IMR-90 (cell line): Measurements from ENCODE around the gene GPR15LG. TPM values are rescaled to one million over a fixed set of nuclear protein-coding genes. Genes with fewer than 3 reads are reported as not detected.

Experiments
- ATAC-seq: fragments of 200-7000 bp; cut with Tn5 transposase; 2 replicates; pipeline ENCODE4 v1.9.1; 2020; ENCODE audit warnings: low read depth, mild to moderate bottlenecking, moderate library complexity
- BruUV-seq: library from RNA; stranded (reverse); fragments of 400-500 nt; replicated peaks from 2 replicates; lab custom pipeline; 2021; lab: Mats Ljungman, UMichigan
- CTCF ChIA-PET: fragments of 300-600 bp; formaldehyde crosslinking; extraction: SDS; loops from one replicate; lab custom pipeline; 2021; ENCODE audit warnings: antibody characterized with exemption; lab: Yijun Ruan, JAX
- POLR2A ChIA-PET: fragments of 300-600 bp; sonication (Branson Sonifier 250); formaldehyde crosslinking; loops from one replicate; lab custom pipeline; 2022; ENCODE audit warnings: antibody characterized with exemption; ENCODE audit not compliant: unreplicated experiment; lab: Charles Lee
- DNase-seq: peaks from one replicate; pipeline ENCODE4 v3.0.0; 2013
- H2AFZ ChIP-seq: replicated peaks from 2 replicates; pipeline ENCODE3; 2013; ENCODE audit warnings: low read length, mild to moderate bottlenecking; ENCODE audit not compliant: poor library complexity
- H2AK5ac ChIP-seq: 2 replicates; pipeline ENCODE4 v1.6.1; 2013; ENCODE audit warnings: low read depth, low read length, inconsistent platforms
- H2AK9ac ChIP-seq: replicated peaks from 2 replicates; pipeline ENCODE3; 2013; ENCODE audit warnings: mild to moderate bottlenecking, low read depth, low read length, moderate library complexity; ENCODE audit not compliant: poor library complexity
- H2BK120ac ChIP-seq: 2 replicates; pipeline ENCODE4 v1.6.1; 2013; ENCODE audit warnings: low read depth, low read length, inconsistent platforms
- H2BK15ac ChIP-seq: 3 replicates; pipeline ENCODE4 v1.6.1; 2013; ENCODE audit warnings: low read depth, low read length, inconsistent platforms
- H2BK20ac ChIP-seq: 2 replicates; pipeline ENCODE4 v1.6.1; 2013; ENCODE audit warnings: low read depth, mild to moderate bottlenecking, inconsistent platforms, low read length, moderate library complexity
- H2BK5ac ChIP-seq: 2 replicates; pipeline ENCODE4 v1.6.1; 2013; ENCODE audit warnings: mild to moderate bottlenecking, low read depth, low read length, inconsistent platforms; ENCODE audit not compliant: poor library complexity, severe bottlenecking
- H3K14ac ChIP-seq: replicated peaks from 2 replicates; pipeline ENCODE4 v1.6.1; 2013; ENCODE audit warnings: low read depth, low read length, inconsistent platforms
- H3K18ac ChIP-seq: 2 replicates; pipeline ENCODE4 v1.6.1; 2013; ENCODE audit warnings: low read depth, low read length, control low read depth
- H3K23ac ChIP-seq: 2 replicates; pipeline ENCODE4 v1.6.1; 2013; ENCODE audit warnings: low read depth, low read length, inconsistent platforms
- H3K27ac ChIP-seq: 2 replicates; pipeline ENCODE4 v1.5.1; 2013; ENCODE audit warnings: mild to moderate bottlenecking, control low read depth, low read length; ENCODE audit not compliant: insufficient read depth
- H3K27me3 ChIP-seq: 2 replicates; pipeline ENCODE4 v1.6.1; 2013; ENCODE audit warnings: low read length; ENCODE audit not compliant: control insufficient read depth, insufficient read depth
- H3K36me3 ChIP-seq: 2 replicates; pipeline ENCODE4 v1.6.1; 2013; ENCODE audit warnings: low read length, mixed read lengths; ENCODE audit not compliant: control insufficient read depth, insufficient read depth
- H3K4ac ChIP-seq: 2 replicates; pipeline ENCODE4 v1.6.1; 2013; ENCODE audit warnings: low read depth, low read length, inconsistent platforms
- H3K4me1 ChIP-seq: 2 replicates; pipeline ENCODE4 v1.6.1; 2013; ENCODE audit warnings: low read length, mixed read lengths; ENCODE audit not compliant: control insufficient read depth, insufficient read depth
- H3K4me2 ChIP-seq: 2 replicates; pipeline ENCODE4 v1.6.1; 2013; ENCODE audit warnings: low read depth, mild to moderate bottlenecking, control low read depth, low read length, moderate library complexity
- H3K4me3 ChIP-seq: 2 replicates; pipeline ENCODE4 v1.5.1; 2013; ENCODE audit warnings: low read depth, mild to moderate bottlenecking, control low read depth, low read length, moderate library complexity; ENCODE audit not compliant: insufficient read depth
- H3K56ac ChIP-seq: 2 replicates; pipeline ENCODE4 v1.6.1; 2013; ENCODE audit warnings: low read length, inconsistent platforms; ENCODE audit not compliant: insufficient read depth; ENCODE audit errors: extremely low read depth
- H3K79me1 ChIP-seq, 2 experiments: 2 replicates each; pipeline ENCODE4 v1.6.1; 2013; ENCODE audit warnings: low read length in 2 of 2, inconsistent platforms in 1 of 2, low read depth in 1 of 2
- H3K9ac ChIP-seq: 2 replicates; pipeline ENCODE4 v1.6.1; 2013; ENCODE audit warnings: low read depth, low read length, control low read depth
- H3K9me1 ChIP-seq: 2 replicates; pipeline ENCODE4 v1.6.1; 2013; ENCODE audit warnings: low read length, inconsistent platforms; ENCODE audit not compliant: insufficient read depth
- H3K9me3 ChIP-seq: 2 replicates; pipeline ENCODE4 v1.6.1; 2013; ENCODE audit warnings: low read length; ENCODE audit not compliant: control insufficient read depth, insufficient read depth
- H4K20me1 ChIP-seq: 2 replicates; pipeline ENCODE4 v1.6.1; 2013; ENCODE audit warnings: low read length, inconsistent platforms; ENCODE audit not compliant: insufficient read depth
- H4K5ac ChIP-seq: 2 replicates; pipeline ENCODE4 v1.6.1; 2013; ENCODE audit warnings: mild to moderate bottlenecking, low read depth, low read length, control low read depth
- H4K8ac ChIP-seq, 2 experiments: 2 replicates each; pipeline ENCODE4 v1.6.1; 2013; ENCODE audit warnings: low read depth in 2 of 2, low read length in 2 of 2, control low read depth in 1 of 2, inconsistent platforms in 1 of 2
- H4K91ac ChIP-seq: 2 replicates; pipeline ENCODE4 v1.6.1; 2013; ENCODE audit warnings: low read depth, low read length, inconsistent platforms; ENCODE audit not compliant: insufficient read depth
- BHLHE40 ChIP-seq: fragments of 150-350 bp; IDR thresholded peaks from 2 replicates; pipeline ENCODE4 v1.6.1; 2016; ENCODE audit warnings: mild to moderate bottlenecking, low read depth, low read length
- CEBPB ChIP-seq: IDR thresholded peaks from 2 replicates; pipeline ENCODE4 v1.6.1; 2012; ENCODE audit warnings: low read depth, low read length, improper control_type of control experiment
- CHD1 ChIP-seq: IDR thresholded peaks from 2 replicates; pipeline ENCODE4 v1.6.1; 2012; ENCODE audit warnings: low read depth, low read length, improper control_type of control experiment
- FOS ChIP-seq: fragments of 150-350 bp; IDR thresholded peaks from 2 replicates; pipeline ENCODE4 v1.6.1; 2016; ENCODE audit warnings: low read depth, low read length
- MAFK ChIP-seq: IDR thresholded peaks from 2 replicates; pipeline ENCODE4 v1.6.1; 2012; ENCODE audit warnings: low read depth, low read length, improper control_type of control experiment
- MAZ ChIP-seq: IDR thresholded peaks from 2 replicates; pipeline ENCODE4 v1.6.1; 2012; ENCODE audit warnings: low read depth, mild to moderate bottlenecking, low read length, improper control_type of control experiment, moderate library complexity, borderline replicate concordance
- NFE2L2 ChIP-seq: fragments of 150-350 bp; IDR thresholded peaks from 2 replicates; pipeline ENCODE4 v1.6.1; 2016; ENCODE audit warnings: low read depth, mild to moderate bottlenecking, low read length
- POLR2A ChIP-seq: IDR thresholded peaks from 2 replicates; pipeline ENCODE4 v1.6.1; 2012; ENCODE audit warnings: mild to moderate bottlenecking, low read depth, low read length
- RFX5 ChIP-seq: IDR thresholded peaks from 2 replicates; pipeline ENCODE4 v1.8.0; 2012; ENCODE audit warnings: low read depth, mild to moderate bottlenecking, low read length, moderate library complexity
- SMC3 ChIP-seq: fragments of 150-350 bp; IDR thresholded peaks from 2 replicates; pipeline ENCODE4 v1.6.1; 2016; ENCODE audit warnings: low read depth, mild to moderate bottlenecking, antibody characterized with exemption, low read length, moderate library complexity
- WGBS, 2 experiments: methylation state at CpG; one replicate each; pipeline versions ENCODE4 v1.1.5 to v1.1.7; 2013; ENCODE audit warnings: missing lambda C conversion rate in 2 of 2; ENCODE audit not compliant: insufficient read length in 1 of 2; ENCODE audit errors: extremely low coverage in 2 of 2; 5-methylcytosine and 5-hydroxymethylcytosine counted together
- dilution Hi-C: fragments of 300-500 bp; cut with HindIII; formaldehyde crosslinking; loops from one replicate; pipeline ENCODE4 v1.14.3; 2018; ENCODE audit warnings: low sequenced_read_pairs; ENCODE audit not compliant: unreplicated experiment
- in situ Hi-C: fragments of 300-500 bp; cut with MboI; formaldehyde crosslinking; loops from 3 replicates; pipeline ENCODE4 v1.14.3; 2019; ENCODE audit warnings: low sequenced_read_pairs, inconsistent platforms, mixed read lengths
- intact Hi-C: fragments of 100-400 bp; cut with micrococcal nuclease; formaldehyde crosslinking; loops from 2 replicates; pipeline ENCODE4 v1.10.0; 2022
- polyA plus RNA-seq, 3 experiments: library from polyadenylated mRNA; depleted of rRNA; stranded (reverse); fragments of >200 nt; gene quantifications; 2 replicates each; pipeline ENCODE4 v1.2.3, GENCODE V29; 2012; ENCODE audit warnings: low replicate concordance in 1 of 3
- total RNA-seq: library from RNA; depleted of rRNA; stranded (reverse); fragments of >200 nt; gene quantifications from 2 replicates; pipeline ENCODE4 v1.2.3, GENCODE V29; 2012
- TF ChIP-seq, protein P1 (sequence below): fragments of 150-350 bp; IDR thresholded peaks from 2 replicates; pipeline ENCODE4 v1.6.1; 2016; ENCODE audit warnings: low read depth, mild to moderate bottlenecking, low read length, moderate library complexity, borderline replicate concordance
- TF ChIP-seq, protein P2 (sequence below): conservative IDR thresholded peaks from 2 replicates; pipeline ENCODE4 v1.5.1; 2012; ENCODE audit warnings: mild to moderate bottlenecking, low read depth, low read length, improper control_type of control experiment

Gene GPR15LG
- total and polyA plus RNA-seq, 2 of the 4 experiments (the other 2 are of a cell fraction) = not detected

DNA sequence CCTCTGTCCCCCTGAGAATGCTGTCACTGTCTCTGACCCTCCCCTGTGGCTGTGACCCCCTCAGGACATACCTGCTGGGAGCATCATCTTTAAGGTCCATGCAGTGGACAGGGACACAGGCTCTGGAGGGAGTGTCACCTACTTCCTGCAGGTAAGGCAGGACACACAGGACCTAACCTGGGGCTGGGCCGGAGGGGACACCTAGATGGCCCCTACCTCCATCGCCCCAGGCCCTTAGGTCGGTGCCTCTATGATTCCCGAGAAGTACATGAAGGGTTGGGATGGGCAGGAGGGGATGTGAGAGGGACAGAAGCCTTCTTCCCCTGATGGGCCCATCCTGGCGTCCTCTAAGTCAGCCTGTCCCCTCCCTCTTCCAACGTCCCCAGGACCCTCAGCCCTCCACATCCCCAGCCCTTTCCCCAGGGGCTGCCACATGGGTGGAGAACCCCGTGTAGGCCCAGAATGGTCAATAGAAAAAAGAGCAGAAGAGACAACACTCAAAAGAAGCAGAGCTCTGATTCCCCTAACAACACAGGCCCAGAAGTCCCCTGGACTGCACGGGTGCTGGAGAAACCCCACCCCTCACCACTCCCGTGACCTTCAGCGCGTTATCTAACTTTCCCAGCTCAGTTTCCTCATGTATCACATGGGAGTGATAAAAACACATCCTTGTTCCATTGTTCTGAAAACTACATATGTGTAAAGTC is 27.1 kb downstream of the GPR15LG start:
- BruUV-seq = no TSS peak
- no peak overlapping the region for H3K4me2 ChIP-seq
- no peak overlapping the region for H3K4me3 ChIP-seq

More for the DNA sequence above, 27.1 kb downstream of the GPR15LG start:
- H3K9me3 ChIP-seq = no peaks in the 10 kb centered on the region
- ChIA-PET CTCF (no interaction called here), POLR2A (no interaction called here)
- intact Hi-C loops = no loop called here
- H2AK5ac ChIP-seq = no peak overlapping the region
- H3K4ac ChIP-seq = no peak overlapping the region
- no peak overlapping the region for H2AFZ ChIP-seq
- H3K27ac ChIP-seq = no peak overlapping the region
- H2BK15ac ChIP-seq = no peak overlapping the region
- no peak overlapping the region for H2BK20ac ChIP-seq
- no peak overlapping the region for H4K91ac ChIP-seq
- no peak overlapping the region for H4K8ac ChIP-seq
- DNase-seq (no peak), ATAC-seq (no peak)
- H2BK5ac ChIP-seq = no peak overlapping the region
- dilution Hi-C loops = no loop called here
- no peaks in the 10 kb centered on the region for H3K79me1 ChIP-seq
- H3K36me3 ChIP-seq = no peaks in the 10 kb centered on the region
- no peak overlapping the region for H3K14ac ChIP-seq
- in situ Hi-C loops = no loop called here
- H3K9me1 ChIP-seq = no peaks in the 10 kb centered on the region
- no peak overlapping the region for H3K56ac ChIP-seq
- no peak overlapping the region for H4K5ac ChIP-seq
- no peak overlapping the region for H3K9ac ChIP-seq
- no peak overlapping the region for H3K18ac ChIP-seq
- TF ChIP-seq SMC3 (no peak), MAFK (no peak), FOS (no peak), RFX5 (no peak), CEBPB (no peak), NFE2L2 (no peak), POLR2A (no peak), MAZ (no peak), BHLHE40 (no peak), CHD1 (no peak)
- TF ChIP-seq, protein P1, sequence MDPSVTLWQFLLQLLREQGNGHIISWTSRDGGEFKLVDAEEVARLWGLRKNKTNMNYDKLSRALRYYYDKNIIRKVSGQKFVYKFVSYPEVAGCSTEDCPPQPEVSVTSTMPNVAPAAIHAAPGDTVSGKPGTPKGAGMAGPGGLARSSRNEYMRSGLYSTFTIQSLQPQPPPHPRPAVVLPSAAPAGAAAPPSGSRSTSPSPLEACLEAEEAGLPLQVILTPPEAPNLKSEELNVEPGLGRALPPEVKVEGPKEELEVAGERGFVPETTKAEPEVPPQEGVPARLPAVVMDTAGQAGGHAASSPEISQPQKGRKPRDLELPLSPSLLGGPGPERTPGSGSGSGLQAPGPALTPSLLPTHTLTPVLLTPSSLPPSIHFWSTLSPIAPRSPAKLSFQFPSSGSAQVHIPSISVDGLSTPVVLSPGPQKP = no peak
- TF ChIP-seq, protein P2, sequence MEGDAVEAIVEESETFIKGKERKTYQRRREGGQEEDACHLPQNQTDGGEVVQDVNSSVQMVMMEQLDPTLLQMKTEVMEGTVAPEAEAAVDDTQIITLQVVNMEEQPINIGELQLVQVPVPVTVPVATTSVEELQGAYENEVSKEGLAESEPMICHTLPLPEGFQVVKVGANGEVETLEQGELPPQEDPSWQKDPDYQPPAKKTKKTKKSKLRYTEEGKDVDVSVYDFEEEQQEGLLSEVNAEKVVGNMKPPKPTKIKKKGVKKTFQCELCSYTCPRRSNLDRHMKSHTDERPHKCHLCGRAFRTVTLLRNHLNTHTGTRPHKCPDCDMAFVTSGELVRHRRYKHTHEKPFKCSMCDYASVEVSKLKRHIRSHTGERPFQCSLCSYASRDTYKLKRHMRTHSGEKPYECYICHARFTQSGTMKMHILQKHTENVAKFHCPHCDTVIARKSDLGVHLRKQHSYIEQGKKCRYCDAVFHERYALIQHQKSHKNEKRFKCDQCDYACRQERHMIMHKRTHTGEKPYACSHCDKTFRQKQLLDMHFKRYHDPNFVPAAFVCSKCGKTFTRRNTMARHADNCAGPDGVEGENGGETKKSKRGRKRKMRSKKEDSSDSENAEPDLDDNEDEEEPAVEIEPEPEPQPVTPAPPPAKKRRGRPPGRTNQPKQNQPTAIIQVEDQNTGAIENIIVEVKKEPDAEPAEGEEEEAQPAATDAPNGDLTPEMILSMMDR = no peak
- WGBS, 2 experiments = 28% methylated on average over 6 of the region's 11 CpGs; no CpG with 5 or more reads in 1 of the 2 experiments
- H2AK9ac ChIP-seq = peak overlapping the region; percentile 9
- no peaks in the 10 kb centered on the region for H4K20me1 ChIP-seq
- H3K4me1 ChIP-seq = no peaks in the 10 kb centered on the region
- H3K23ac ChIP-seq = no peak overlapping the region
- H3K27me3 ChIP-seq = peaks cover 20% of the 10 kb centered on the region; the same call in 1 of the 2 replicates
- no peak overlapping the region for H2BK120ac ChIP-seq
